ENCODE measurements around the gene TNS4.

Gene TNS4

GRCh38 chr17:40533896-40534295, 32.5 kb upstream of the TNS4 start:
- no peak overlapping the region for H3K27ac ChIP-seq
- TF ChIP-seq ZFX (IDR thresholded peaks at IDR 0.05) (no peak), CTCF (conservative IDR thresholded peaks at IDR 0.05) (no peak)

- TF ChIP-seq ZFX (IDR thresholded peaks at IDR 0.05): no peak
- no peak for TF ChIP-seq CTCF (conservative IDR thresholded peaks at IDR 0.05)
- no peak overlapping the region for H3K27ac ChIP-seq
Observed at GRCh38 chr17:40532520-40533253, 31.3 kb upstream of the TNS4 start.

- H3K27ac ChIP-seq: no peak overlapping the region
- no peak for TF ChIP-seq ZFX (IDR thresholded peaks at IDR 0.05)
- TF ChIP-seq CTCF (conservative IDR thresholded peaks at IDR 0.05): no peak
Observed at GRCh38 chr17:40531051-40531991, 29.9 kb upstream of the TNS4 start.

GRCh38 chr17:40530531-40530994, 29.1 kb upstream of the TNS4 start:
- no peak overlapping the region for H3K27ac ChIP-seq
- no peak for TF ChIP-seq ZFX (IDR thresholded peaks at IDR 0.05)
- TF ChIP-seq CTCF (conservative IDR thresholded peaks at IDR 0.05): no peak

- H3K27ac ChIP-seq: no peak overlapping the region
- TF ChIP-seq ZFX (IDR thresholded peaks at IDR 0.05) (no peak), CTCF (conservative IDR thresholded peaks at IDR 0.05) (no peak)
Observed at GRCh38 chr17:40529991-40530390, 28.6 kb upstream of the TNS4 start.

- no peak overlapping the region for H3K27ac ChIP-seq
- no peak for TF ChIP-seq CTCF (conservative IDR thresholded peaks at IDR 0.05)
- TF ChIP-seq ZFX (IDR thresholded peaks at IDR 0.05): no peak
Observed at GRCh38 chr17:40528692-40529417, 27.4 kb upstream of the TNS4 start.
